GM12878 (cell line): Measurements from ENCODE around the gene CPHXL2. TPM values are rescaled to one million over a fixed set of nuclear protein-coding genes. Genes with fewer than 3 reads are reported as not detected.

Experiments
- ATF7 ChIP-seq: fragments of 450-650 bp; IDR thresholded peaks from 2 replicates; pipeline ENCODE4 v1.6.1; 2016; ENCODE audit warnings: low read depth, mild to moderate bottlenecking
- BCL11A ChIP-seq: IDR thresholded peaks from 2 replicates; pipeline ENCODE4 v1.6.1; 2011; ENCODE audit warnings: low read depth, low read length
- BRCA1 ChIP-seq: IDR thresholded peaks from 2 replicates; pipeline ENCODE4 v1.6.1; 2011; ENCODE audit warnings: low read depth, low read length, improper control_type of control experiment
- CEBPB ChIP-seq, 2 experiments: fragments of 150-350 bp in 1 of 2; IDR thresholded peaks; 2 replicates each; pipeline ENCODE4 v1.6.1; 2012 to 2014; ENCODE audit warnings: low read depth in 2 of 2, low read length in 2 of 2, borderline replicate concordance in 1 of 2, inconsistent platforms in 1 of 2
- CREM ChIP-seq: IDR thresholded peaks from 2 replicates; pipeline ENCODE4 v1.6.1; 2014; ENCODE audit warnings: antibody characterized with exemption, low read depth
- ETV6 ChIP-seq, 2 experiments: fragments of 450-650 bp in 1 of 2; IDR thresholded peaks in 1 of 2; conservative IDR thresholded peaks in 1 of 2; 2 replicates each; pipeline ENCODE4 v1.6.1; 2014; ENCODE audit warnings: antibody characterized with exemption in 1 of 2, borderline replicate concordance in 1 of 2, low read depth in 1 of 2, mild to moderate bottlenecking in 1 of 2, moderate library complexity in 1 of 2
- JUNB ChIP-seq: IDR thresholded peaks from 2 replicates; pipeline ENCODE4 v1.6.1; 2016; ENCODE audit warnings: antibody characterized with exemption, mild to moderate bottlenecking
- MEF2B ChIP-seq: fragments of 450-650 bp; IDR thresholded peaks from 2 replicates; pipeline ENCODE4 v1.6.1; 2018; ENCODE audit warnings: mild to moderate bottlenecking, moderate library complexity; ENCODE audit not compliant: partially characterized antibody, poor library complexity, severe bottlenecking
- NFYA ChIP-seq: IDR thresholded peaks from 2 replicates; pipeline ENCODE4 v1.6.1; 2011; ENCODE audit warnings: low read depth, mild to moderate bottlenecking, low read length, improper control_type of control experiment, borderline replicate concordance
- PML ChIP-seq: IDR thresholded peaks from 2 replicates; pipeline ENCODE4 v1.6.1; 2012; ENCODE audit warnings: low read length, inconsistent platforms
- POLR2AphosphoS5 ChIP-seq: IDR thresholded peaks from 2 replicates; pipeline ENCODE4 v1.6.1; 2011; ENCODE audit warnings: mild to moderate bottlenecking, low read length, inconsistent platforms
- SIN3A ChIP-seq: IDR thresholded peaks from 2 replicates; pipeline ENCODE4 v1.6.1; 2012; ENCODE audit warnings: low read depth, low read length, improper control_type of control experiment
- TCF7 ChIP-seq: IDR thresholded peaks from 2 replicates; pipeline ENCODE4 v1.6.1; 2014; ENCODE audit warnings: antibody characterized with exemption, borderline replicate concordance
- USF1 ChIP-seq: IDR thresholded peaks from 2 replicates; pipeline ENCODE4 v1.6.1; 2011; ENCODE audit warnings: borderline replicate concordance, low read depth, mild to moderate bottlenecking, moderate library complexity, mixed read lengths, low read length; ENCODE audit not compliant: insufficient read depth; ENCODE audit errors: extremely low read length
- ZBED1 ChIP-seq: IDR thresholded peaks from 2 replicates; pipeline ENCODE4 v1.6.1; 2016; ENCODE audit warnings: borderline replicate concordance
- ZBTB11 ChIP-seq: fragments of 450-650 bp; formaldehyde crosslinking; IDR thresholded peaks from 2 replicates; pipeline ENCODE4 v1.5.0; 2022; ENCODE audit warnings: mild to moderate bottlenecking, missing genetic modification characterization
- ZNF217 ChIP-seq: fragments of 450-650 bp; IDR thresholded peaks from 2 replicates; pipeline ENCODE4 v1.6.1; 2017; ENCODE audit warnings: antibody characterized with exemption, mild to moderate bottlenecking
- ZZZ3 ChIP-seq: IDR thresholded peaks from 2 replicates; pipeline ENCODE4 v1.6.1; 2011; ENCODE audit warnings: low read depth; ENCODE audit not compliant: control insufficient read depth, insufficient read length
- polyA plus RNA-seq, 11 experiments: library from polyadenylated mRNA; depleted of rRNA in 4 of 11; unstranded in 6 of 11; stranded (reverse) in 5 of 11; fragments of >200 nt; fragmentation: Nextera tagmentation in 4 of 11; fragmentation: Illumina TruSeq in 1 of 11; extraction: Ambion mirVana in 4 of 11; extraction: Trizol in 1 of 11; gene quantifications; 1 replicate in 1 of 11; 2 replicates in 10 of 11; pipeline versions ENCODE4 v1.2.1 to v1.2.3, GENCODE V29; 2011 to 2016; ENCODE audit warnings: inconsistent platforms in 2 of 11, missing spikeins in 2 of 11, low read depth in 1 of 11
- total RNA-seq, 4 experiments: library from RNA; depleted of rRNA in 3 of 4; stranded (reverse); fragments of >200 nt in 3 of 4; fragmentation: Illumina TruSeq in 1 of 4; extraction: Trizol in 1 of 4; gene quantifications; 2 replicates each; pipeline versions ENCODE4 v1.2.1 to v1.2.3, GENCODE V29; 2013 to 2021
- TF ChIP-seq, protein P1 (sequence below): IDR thresholded peaks from 2 replicates; pipeline ENCODE4 v1.6.1; 2012; ENCODE audit warnings: low read depth, low read length, improper control_type of control experiment
- TF ChIP-seq, protein P2 (sequence below): fragments of 450-650 bp; IDR thresholded peaks from 2 replicates; pipeline ENCODE4 v1.6.1; 2017; ENCODE audit warnings: mild to moderate bottlenecking

CPHXL2 gene
- total and polyA plus RNA-seq, 10 of the 15 experiments (the other 5 are each of a cell fraction or from before 2014, with no cell fraction given), result not detected

GRCh38 chr16:75616521-75617010 lies 60.2 kb downstream of the CPHXL2 start (continued):
- TF ChIP-seq TCF7 (peak; percentile 50; the same call in 1 of the 2 replicates), ATF7 (no peak), CEBPB (IDR thresholded peaks at IDR 0.05; ENCODE audit: borderline replicate concordance in 1 of 2, low read depth in 2 of 2, low read length in 2 of 2) (no peak), JUNB (peak; percentile 97), ZBTB11 (CRISPR knock-in tag) (no peak), POLR2AphosphoS5 (no peak), ETV6 (conservative IDR thresholded peaks at IDR 0.05 in 1 of 2, IDR thresholded peaks at IDR 0.05 in 1 of 2; ENCODE audit: borderline replicate concordance in 1 of 2, low read depth in 1 of 2) (peak in 1 of 2 experiments; percentile 59; a peak in 1 of 4 replicates), MEF2B (no peak), PML (no peak), SIN3A (no peak), NFYA (no peak), CREM (peak; percentile 66), ZZZ3 (no peak), ZBED1 (peak; percentile 82), BCL11A (peak; percentile 14; the same call in 1 of the 2 replicates), BRCA1 (no peak), USF1 (no peak), ZNF217 (no peak)
- TF ChIP-seq, protein P1, sequence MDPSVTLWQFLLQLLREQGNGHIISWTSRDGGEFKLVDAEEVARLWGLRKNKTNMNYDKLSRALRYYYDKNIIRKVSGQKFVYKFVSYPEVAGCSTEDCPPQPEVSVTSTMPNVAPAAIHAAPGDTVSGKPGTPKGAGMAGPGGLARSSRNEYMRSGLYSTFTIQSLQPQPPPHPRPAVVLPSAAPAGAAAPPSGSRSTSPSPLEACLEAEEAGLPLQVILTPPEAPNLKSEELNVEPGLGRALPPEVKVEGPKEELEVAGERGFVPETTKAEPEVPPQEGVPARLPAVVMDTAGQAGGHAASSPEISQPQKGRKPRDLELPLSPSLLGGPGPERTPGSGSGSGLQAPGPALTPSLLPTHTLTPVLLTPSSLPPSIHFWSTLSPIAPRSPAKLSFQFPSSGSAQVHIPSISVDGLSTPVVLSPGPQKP, result no peak
- TF ChIP-seq, protein P2, sequence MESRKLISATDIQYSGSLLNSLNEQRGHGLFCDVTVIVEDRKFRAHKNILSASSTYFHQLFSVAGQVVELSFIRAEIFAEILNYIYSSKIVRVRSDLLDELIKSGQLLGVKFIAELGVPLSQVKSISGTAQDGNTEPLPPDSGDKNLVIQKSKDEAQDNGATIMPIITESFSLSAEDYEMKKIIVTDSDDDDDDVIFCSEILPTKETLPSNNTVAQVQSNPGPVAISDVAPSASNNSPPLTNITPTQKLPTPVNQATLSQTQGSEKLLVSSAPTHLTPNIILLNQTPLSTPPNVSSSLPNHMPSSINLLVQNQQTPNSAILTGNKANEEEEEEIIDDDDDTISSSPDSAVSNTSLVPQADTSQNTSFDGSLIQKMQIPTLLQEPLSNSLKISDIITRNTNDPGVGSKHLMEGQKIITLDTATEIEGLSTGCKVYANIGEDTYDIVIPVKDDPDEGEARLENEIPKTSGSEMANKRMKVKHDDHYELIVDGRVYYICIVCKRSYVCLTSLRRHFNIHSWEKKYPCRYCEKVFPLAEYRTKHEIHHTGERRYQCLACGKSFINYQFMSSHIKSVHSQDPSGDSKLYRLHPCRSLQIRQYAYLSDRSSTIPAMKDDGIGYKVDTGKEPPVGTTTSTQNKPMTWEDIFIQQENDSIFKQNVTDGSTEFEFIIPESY, result no peak
